ENCODE measurements around the gene SPACDR.
"Not testable (repeated sequence)": the region's sequence is repeated elsewhere in the genome, so short reads cannot be mapped to it uniquely, and the experiment has no call there.

SPACDR gene

DNA sequence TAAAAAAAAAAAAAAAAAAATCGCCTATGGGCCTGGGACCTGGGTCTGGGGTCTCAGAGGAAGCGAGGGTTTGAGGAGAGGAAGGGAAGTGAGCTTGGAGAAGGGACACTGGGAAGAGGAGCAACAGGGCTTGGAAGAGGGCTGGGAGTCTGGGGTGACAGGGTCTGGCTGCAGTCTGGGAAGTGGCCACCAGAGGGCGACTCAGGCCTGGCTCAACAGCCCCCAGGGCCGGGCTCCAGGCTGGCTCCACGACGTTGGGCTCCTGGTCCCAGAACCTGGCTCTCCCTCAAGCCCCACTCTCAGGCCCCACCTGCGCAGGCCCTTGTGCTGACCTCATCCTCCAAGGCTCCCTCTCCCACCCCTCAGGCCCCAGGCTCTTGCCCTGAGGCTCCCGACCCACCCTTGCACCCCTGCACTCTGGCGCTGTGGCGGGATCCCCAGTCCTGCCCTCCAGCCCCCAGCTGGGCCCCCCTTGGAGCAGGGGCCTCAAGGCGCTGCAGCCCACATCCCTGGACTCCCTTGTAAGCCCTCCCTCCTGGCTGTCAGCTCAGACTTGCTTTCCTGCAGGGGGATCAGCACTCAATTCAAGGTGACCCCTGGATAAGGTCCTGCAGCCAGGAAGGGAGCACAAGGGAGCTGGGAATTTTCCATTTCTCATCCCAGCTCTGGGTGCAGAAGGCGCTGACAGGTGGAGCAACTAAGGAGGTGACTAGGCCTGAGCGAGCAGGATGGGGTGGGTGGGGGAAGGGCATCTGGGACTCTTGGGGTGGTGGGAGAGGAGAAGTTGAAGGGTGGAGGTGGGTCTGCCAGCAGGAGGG is 5.4 kb upstream of the SPACDR start:
- H3K27ac ChIP-seq, result peak overlapping the region in 1 of 21 experiments; percentile 9
- H3K4me3 ChIP-seq, result no peak overlapping the region

- no peak overlapping the region for H3K4me3 ChIP-seq
- H3K27ac ChIP-seq, result peak overlapping the region in 5 of 21 experiments; percentile 1 to 53 (median 6)
Observed at GRCh38 chr7:100467638-100468373, 3.7 kb upstream of the SPACDR start.

DNA sequence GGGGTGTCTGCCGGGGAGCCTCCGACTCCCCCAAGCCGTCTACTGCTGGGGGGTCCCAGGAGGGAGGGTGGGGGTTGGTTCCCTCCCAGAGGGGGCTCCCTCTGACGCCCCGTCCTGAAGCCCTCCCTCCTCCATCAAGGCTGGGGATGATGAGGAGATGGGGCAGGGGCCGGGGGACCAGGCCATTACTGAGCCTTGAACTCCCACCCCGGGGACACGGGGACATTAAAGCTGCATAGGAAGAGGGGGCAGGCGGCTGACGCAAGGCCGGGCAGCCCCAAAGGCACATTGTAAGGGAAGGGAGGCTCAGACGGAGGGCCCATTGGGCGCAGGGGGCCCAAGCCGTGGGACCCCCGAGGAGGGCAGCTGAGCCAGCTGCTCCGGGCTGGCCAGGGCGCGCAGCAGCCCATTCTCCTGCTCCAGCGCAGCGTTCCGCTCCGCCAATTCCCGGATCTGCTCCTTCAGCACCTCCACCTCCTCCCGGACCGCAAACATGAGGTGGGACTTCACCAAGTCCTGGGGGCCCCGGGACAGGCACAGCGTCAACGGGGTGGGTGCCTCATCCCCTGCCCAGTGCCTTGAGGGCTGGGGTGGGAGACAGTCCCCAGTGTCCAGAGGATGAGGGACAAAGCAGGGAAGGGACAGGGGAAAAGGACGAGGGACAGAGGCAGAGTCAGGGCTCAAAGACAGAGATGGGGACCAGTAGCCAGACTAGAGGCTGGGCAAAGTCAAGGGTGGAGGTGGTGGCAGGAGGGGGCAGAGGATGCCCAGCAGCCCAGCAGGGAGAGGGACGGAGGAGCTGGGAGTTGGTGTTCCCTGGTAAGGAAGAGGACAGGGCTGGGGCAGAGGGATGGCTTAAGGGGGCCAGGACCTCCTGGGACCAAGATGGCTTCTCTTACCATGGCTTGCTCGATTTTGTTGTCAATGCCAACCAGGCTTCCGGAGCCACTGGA is 2.9 kb upstream of the SPACDR start:
- Histone ChIP-seq H3K27ac (peak overlapping the region in 6 of 21 experiments; percentile 1 to 53 (median 17)), H3K4me3 (no peak overlapping the region)

GRCh38 chr7:100465702-100466311 is 1.7 kb upstream of the SPACDR start:
- Histone ChIP-seq H3K4me3 (no peak overlapping the region), H3K27ac (peak overlapping the region in 10 of 21 experiments; percentile 6 to 70 (median 44))

- peak overlapping the region in 3 of 21 experiments; percentile 6 to 66 (median 49) for H3K27ac ChIP-seq
Observed at GRCh38 chr7:100465299-100465698, 1.2 kb upstream of the SPACDR start.

GRCh38 chr7:100464791-100465190 is 731 bp upstream of the SPACDR start:
- Histone ChIP-seq H3K4me3 (no peak overlapping the region), H3K27ac (no peak overlapping the region)

More at GRCh38 chr7:100465299-100465698, 1.2 kb upstream of the SPACDR start:
- H3K4me3 ChIP-seq, result no peak overlapping the region

DNA sequence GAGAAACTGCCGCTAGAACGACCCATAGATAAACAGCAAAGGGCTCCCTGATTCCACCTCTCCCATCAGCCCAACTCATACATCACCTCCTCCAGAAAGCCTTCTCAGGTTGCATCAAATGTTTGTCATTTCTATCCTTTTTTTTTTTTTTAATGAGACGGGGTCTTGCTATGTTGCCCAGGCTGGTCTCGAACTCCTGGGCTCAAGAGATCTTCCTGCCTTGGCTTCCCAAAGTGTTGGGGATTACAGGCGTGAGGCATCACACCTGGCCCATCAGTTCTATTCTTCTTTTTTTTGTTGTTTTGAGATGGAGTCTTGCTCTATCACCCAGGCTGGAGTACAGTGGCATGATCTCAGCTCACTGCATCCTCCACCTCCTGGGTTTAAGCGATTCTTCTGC is 7.0 kb downstream of the SPACDR start:
- Histone ChIP-seq H3K27ac (no peak overlapping the region), H3K4me3 (no peak overlapping the region)

- no peak overlapping the region for H3K4me3 ChIP-seq
- H3K27ac ChIP-seq, result no peak overlapping the region
Observed at GRCh38 chr7:100456562-100456961, 7.5 kb downstream of the SPACDR start.

DNA sequence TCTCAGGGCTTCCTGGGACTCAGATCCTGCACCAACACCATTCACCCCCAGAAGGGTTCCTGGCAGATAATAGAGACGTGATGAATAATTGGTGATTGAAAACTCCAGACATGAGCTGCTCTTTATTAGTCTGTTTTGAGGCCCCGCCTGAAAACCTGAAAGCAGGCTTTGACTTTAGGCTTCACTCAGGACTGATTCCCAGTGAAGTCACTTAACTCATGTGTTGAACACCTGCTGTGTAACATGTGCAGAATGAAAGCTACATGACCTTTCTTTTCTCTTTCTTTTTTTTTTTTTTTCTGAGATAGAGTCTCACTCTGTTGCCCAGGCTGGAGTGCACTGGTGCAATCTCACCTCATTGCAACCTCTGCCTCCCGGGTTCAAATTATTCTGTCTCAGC is 8.9 kb downstream of the SPACDR start:
- Histone ChIP-seq H3K4me3 (no peak overlapping the region), H3K27ac (peak overlapping the region in 1 of 21 experiments; percentile 19)

- not testable (repeated sequence) for H3K4me3 ChIP-seq, H3K27ac ChIP-seq
Observed at GRCh38 chr7:100453854-100454253, 10.2 kb downstream of the SPACDR start.

DNA sequence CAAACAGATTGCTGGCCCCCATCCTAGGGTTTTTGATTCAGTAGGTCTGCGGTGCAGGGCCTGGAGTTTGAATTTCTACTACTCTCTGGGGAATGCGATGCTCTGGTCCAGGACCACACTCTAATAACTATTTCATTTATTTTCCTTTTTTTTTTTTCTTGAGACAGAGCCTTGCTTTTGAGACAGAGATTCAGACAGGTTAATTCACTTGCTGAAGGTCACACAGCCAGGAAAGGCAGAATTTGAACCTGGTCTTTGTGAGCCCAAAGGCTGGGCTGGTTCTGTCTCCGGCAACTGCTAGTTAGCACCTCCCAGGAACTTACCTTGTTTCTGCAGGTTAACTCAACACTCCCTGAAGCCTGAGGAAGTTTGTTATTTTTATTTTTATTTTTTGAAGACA is 11.5 kb downstream of the SPACDR start:
- H3K27ac ChIP-seq, result no peak overlapping the region
- H3K4me3 ChIP-seq, result no peak overlapping the region

DNA sequence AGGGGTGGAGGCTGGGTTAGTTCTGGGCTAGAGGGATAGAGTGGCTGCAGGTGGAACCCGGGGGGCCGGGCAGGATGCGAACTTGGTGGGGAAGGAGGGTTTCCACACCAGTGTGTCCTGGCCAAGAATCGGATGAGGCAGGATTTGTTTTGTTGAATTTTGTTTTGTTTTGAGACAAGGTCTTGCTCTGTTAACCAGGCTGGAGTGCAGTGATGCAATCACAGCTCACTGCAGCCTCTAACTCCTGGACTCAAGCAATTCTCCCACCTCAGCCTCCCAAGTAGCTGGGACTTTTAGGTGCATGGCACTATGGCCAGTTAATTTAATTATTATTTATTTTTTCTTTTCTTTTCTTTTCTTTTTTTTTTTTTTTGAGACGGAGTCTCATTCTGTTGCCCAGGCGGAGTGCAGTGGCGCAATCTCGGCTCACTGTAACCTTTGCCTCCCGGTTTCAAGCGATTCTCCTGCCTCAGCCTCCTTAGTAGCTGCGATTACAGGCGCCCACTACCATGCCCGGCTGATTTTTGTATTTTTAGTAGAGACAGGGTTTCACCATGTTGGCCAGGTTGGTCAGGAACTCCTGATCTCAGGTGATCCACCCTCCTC is 14.8 kb downstream of the SPACDR start:
- Histone ChIP-seq H3K4me3 (no peak overlapping the region), H3K27ac (no peak overlapping the region)

DNA sequence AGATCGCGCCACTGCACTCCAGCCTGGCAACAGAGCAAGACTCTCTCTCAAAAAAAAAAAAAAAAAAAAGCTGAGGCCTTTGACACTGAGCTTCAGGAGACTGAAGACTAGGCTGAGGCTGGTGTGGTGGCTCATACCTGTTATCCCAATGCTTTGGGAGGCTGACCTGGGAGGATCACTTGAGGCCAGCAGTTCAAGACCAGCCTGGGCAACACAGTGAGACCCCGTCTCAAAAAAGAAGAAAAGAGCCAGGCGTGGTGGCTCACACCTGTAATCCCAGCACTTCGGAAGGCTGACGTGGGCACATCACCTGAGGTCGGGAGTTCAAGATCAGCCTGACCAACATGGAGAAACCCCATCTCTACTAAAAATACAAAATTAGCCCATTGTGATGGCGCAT is 16.7 kb downstream of the SPACDR start:
- not testable (repeated sequence) for H3K4me3 ChIP-seq

GRCh38 chr7:100446040-100446439 is 18.0 kb downstream of the SPACDR start:
- peak overlapping the region in 2 of 21 experiments; percentile 11 to 24 for H3K27ac ChIP-seq
- H3K4me3 ChIP-seq, result no peak overlapping the region

More for the DNA sequence above, 16.7 kb downstream of the SPACDR start:
- not testable (repeated sequence) for H3K27ac ChIP-seq

DNA sequence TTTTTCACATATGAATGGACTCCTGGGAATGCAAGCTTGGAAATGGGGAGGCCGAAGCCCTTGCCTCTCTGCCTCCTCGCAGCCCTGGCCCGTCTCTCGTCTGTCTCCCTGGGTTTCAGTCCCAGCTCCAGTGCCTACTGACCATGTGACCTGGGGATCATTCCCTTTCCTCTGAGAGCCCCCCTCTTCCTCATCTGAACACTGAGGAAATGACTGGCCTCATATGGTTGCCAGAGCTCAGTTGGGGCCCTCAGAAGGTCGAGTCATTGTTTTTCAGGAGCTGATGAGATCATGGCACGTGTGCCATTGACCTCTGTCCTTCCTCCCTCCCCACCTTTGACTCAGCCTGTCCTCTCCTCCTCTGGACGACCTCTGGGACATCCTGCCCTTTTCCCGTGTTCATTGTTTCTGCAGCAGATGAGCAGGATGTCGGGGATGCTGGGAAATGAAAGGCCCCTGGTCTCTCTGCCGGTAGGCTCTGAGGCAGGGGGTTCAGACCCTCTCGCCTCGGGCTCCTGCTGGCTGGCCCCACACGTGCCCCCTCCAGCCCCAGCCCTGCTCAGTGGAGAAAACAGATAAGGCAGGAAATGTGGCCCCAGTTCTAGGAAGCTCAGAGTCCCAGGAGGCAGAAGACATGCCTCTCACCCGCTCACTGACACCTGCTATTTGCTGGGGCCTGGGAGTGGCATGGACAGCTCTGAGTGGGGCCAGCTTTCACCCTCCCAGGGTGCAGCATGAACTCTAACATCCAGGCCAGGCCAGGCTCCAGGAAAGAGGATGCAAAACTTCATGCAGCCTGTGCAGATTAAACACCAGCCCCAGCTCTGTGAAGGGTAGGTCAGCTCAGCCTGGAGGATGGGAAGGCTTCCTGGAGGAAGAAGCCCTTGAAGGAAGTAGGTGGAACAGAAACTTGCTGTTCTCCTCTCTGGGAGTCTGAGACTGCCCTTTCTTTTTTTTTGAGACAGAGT is 19.5 kb downstream of the SPACDR start:
- peak overlapping the region in 11 of 21 experiments; percentile 5 to 62 (median 44) for H3K27ac ChIP-seq
- no peak overlapping the region for H3K4me3 ChIP-seq

- Histone ChIP-seq H3K4me3 (no peak overlapping the region), H3K27ac (peak overlapping the region in 4 of 21 experiments; percentile 2 to 56 (median 34))
Observed at GRCh38 chr7:100443096-100443840, 20.8 kb downstream of the SPACDR start.
